Activated naive CD4-positive, alpha-beta T cell treated with anti-CD3 and anti-CD28 coated beads for 36 hours (primary cell): ENCODE results near the gene GRAMD4. TPM values are rescaled to one million over a fixed set of nuclear protein-coding genes. Genes with fewer than 3 reads are reported as not detected.

Experiments used
- CTCF ChIA-PET: fragments of 350-600 bp; sonication (Branson Sonifier 250); formaldehyde crosslinking; loops from one replicate; lab custom pipeline; 2021; ENCODE audit warnings: antibody characterized with exemption; lab: Charles Lee
- DNase-seq: peaks from one replicate; pipeline ENCODE4 v3.0.0-alpha.2; 2020
- H3K27ac Mint-ChIP-seq: one replicate; pipeline ENCODE4 v1.8.0; 2021; ENCODE audit warnings: mild to moderate bottlenecking, mixed read lengths
- H3K27me3 Mint-ChIP-seq: one replicate; pipeline ENCODE4 v1.8.0; 2021; ENCODE audit warnings: low read depth, mixed read lengths
- H3K36me3 Mint-ChIP-seq: one replicate; pipeline ENCODE4 v1.8.0; 2021; ENCODE audit warnings: low read depth, mixed read lengths
- H3K4me1 Mint-ChIP-seq: one replicate; pipeline ENCODE4 v1.8.0; 2021; ENCODE audit warnings: low read depth, mixed read lengths
- H3K4me3 Mint-ChIP-seq: one replicate; pipeline ENCODE4 v1.8.0; 2021; ENCODE audit warnings: mild to moderate bottlenecking, moderate library complexity, mixed read lengths
- H3K9me3 Mint-ChIP-seq: one replicate; pipeline ENCODE4 v1.8.0; 2021; ENCODE audit warnings: mixed read lengths
- intact Hi-C: fragments of 100-400 bp; cut with micrococcal nuclease; formaldehyde crosslinking; loops from one replicate; pipeline ENCODE4 v1.15.1; 2023
- total RNA-seq, 2 experiments: library from RNA; stranded (reverse); gene quantifications; one replicate each; pipeline ENCODE4 v1.2.3, GENCODE V29; 2021

Gene GRAMD4
- total RNA-seq, 2 experiments from 2014 or later = 34.3 to 35.4 TPM

GRCh38 chr22:46660604-46661201 is 40.5 kb downstream of the GRAMD4 start:
- Mint-ChIP-seq H3K4me1 (peaks cover 22% of the 10 kb centered on the region), H3K27me3 (no peaks in the 10 kb centered on the region), H3K4me3 (no peak overlapping the region), H3K27ac (peak overlapping the region; percentile 81), H3K36me3 (no peaks in the 10 kb centered on the region), H3K9me3 (no peaks in the 10 kb centered on the region)
- DNase-seq = no peak
- CTCF ChIA-PET = interaction anchor here (0.8 kb wide), 1 partner anchor 98 kb away, joined by 3 read pairs; no protein-coding TSS in a partner anchor
- intact Hi-C loops = loop anchor here (1.0 to 2.0 kb wide), 2 partner anchors 14 to 46 kb away; no protein-coding TSS in a partner anchor

GRCh38 chr22:46661221-46661851 is 41.1 kb downstream of the GRAMD4 start:
- Mint-ChIP-seq H3K9me3 (no peaks in the 10 kb centered on the region), H3K36me3 (no peaks in the 10 kb centered on the region), H3K4me1 (peaks cover 22% of the 10 kb centered on the region), H3K27me3 (no peaks in the 10 kb centered on the region), H3K27ac (peak overlapping the region; percentile 81), H3K4me3 (no peak overlapping the region)
- CTCF ChIA-PET = no interaction called here
- intact Hi-C loops = loop anchor here (1.0 to 2.0 kb wide), 2 partner anchors 13 to 47 kb away; no protein-coding TSS in a partner anchor
- DNase-seq = peak; percentile 77

GRCh38 chr22:46662226-46662625 is 42.0 kb downstream of the GRAMD4 start:
- Mint-ChIP-seq H3K9me3 (no peaks in the 10 kb centered on the region), H3K27me3 (no peaks in the 10 kb centered on the region), H3K36me3 (no peaks in the 10 kb centered on the region), H3K4me3 (no peak overlapping the region), H3K4me1 (peaks cover 22% of the 10 kb centered on the region), H3K27ac (peak overlapping the region; percentile 81)
- CTCF ChIA-PET = no interaction called here
- no peak for DNase-seq
- intact Hi-C loops = no loop called here

GRCh38 chr22:46663001-46663400 is 42.8 kb downstream of the GRAMD4 start:
- H3K4me3 Mint-ChIP-seq = no peak overlapping the region
- CTCF ChIA-PET = interaction anchor here (0.6 kb wide), 1 partner anchor 58 kb away, joined by 4 read pairs; no protein-coding TSS in a partner anchor
- no peaks in the 10 kb centered on the region for H3K9me3 Mint-ChIP-seq
- H3K27ac Mint-ChIP-seq = no peak overlapping the region
- no peaks in the 10 kb centered on the region for H3K36me3 Mint-ChIP-seq
- intact Hi-C loops = no loop called here
- H3K4me1 Mint-ChIP-seq = peaks cover 22% of the 10 kb centered on the region
- no peaks in the 10 kb centered on the region for H3K27me3 Mint-ChIP-seq
- DNase-seq = no peak

- no peak for DNase-seq
- no peak overlapping the region for H3K27ac Mint-ChIP-seq
- no peaks in the 10 kb centered on the region for H3K36me3 Mint-ChIP-seq
- CTCF ChIA-PET = no interaction called here
- no peak overlapping the region for H3K4me3 Mint-ChIP-seq
- no peaks in the 10 kb centered on the region for H3K9me3 Mint-ChIP-seq
- peaks cover 22% of the 10 kb centered on the region for H3K4me1 Mint-ChIP-seq
- intact Hi-C loops = no loop called here
- H3K27me3 Mint-ChIP-seq = no peaks in the 10 kb centered on the region
These were observed 43.4 kb downstream of the GRAMD4 start for GRCh38 chr22:46663436-46664100.

GRCh38 chr22:46664301-46664855 is 44.2 kb downstream of the GRAMD4 start:
- no peaks in the 10 kb centered on the region for H3K9me3 Mint-ChIP-seq
- no peaks in the 10 kb centered on the region for H3K27me3 Mint-ChIP-seq
- intact Hi-C loops = no loop called here
- no peak overlapping the region for H3K27ac Mint-ChIP-seq
- no peak overlapping the region for H3K4me3 Mint-ChIP-seq
- no peak for DNase-seq
- no peaks in the 10 kb centered on the region for H3K36me3 Mint-ChIP-seq
- CTCF ChIA-PET = no interaction called here
- peaks cover 22% of the 10 kb centered on the region for H3K4me1 Mint-ChIP-seq

- intact Hi-C loops = no loop called here
- H3K9me3 Mint-ChIP-seq = no peaks in the 10 kb centered on the region
- CTCF ChIA-PET = no interaction called here
- peaks cover 18% of the 10 kb centered on the region for H3K4me1 Mint-ChIP-seq
- H3K27ac Mint-ChIP-seq = no peak overlapping the region
- no peaks in the 10 kb centered on the region for H3K36me3 Mint-ChIP-seq
- DNase-seq = no peak
- no peaks in the 10 kb centered on the region for H3K27me3 Mint-ChIP-seq
- H3K4me3 Mint-ChIP-seq = no peak overlapping the region
These were observed 45.0 kb downstream of the GRAMD4 start for GRCh38 chr22:46665151-46665695.

GRCh38 chr22:46665751-46666280 is 45.6 kb downstream of the GRAMD4 start:
- intact Hi-C loops = no loop called here
- Mint-ChIP-seq H3K27ac (no peak overlapping the region), H3K9me3 (no peaks in the 10 kb centered on the region), H3K4me3 (no peak overlapping the region), H3K4me1 (peaks cover 12% of the 10 kb centered on the region), H3K36me3 (no peaks in the 10 kb centered on the region), H3K27me3 (no peaks in the 10 kb centered on the region)
- CTCF ChIA-PET = no interaction called here
- no peak for DNase-seq

GRCh38 chr22:46666577-46667244 is 46.5 kb downstream of the GRAMD4 start:
- Mint-ChIP-seq H3K27me3 (no peaks in the 10 kb centered on the region), H3K4me1 (peaks cover 3% of the 10 kb centered on the region), H3K9me3 (no peaks in the 10 kb centered on the region), H3K36me3 (no peaks in the 10 kb centered on the region), H3K4me3 (no peak overlapping the region), H3K27ac (no peak overlapping the region)
- DNase-seq = no peak
- CTCF ChIA-PET = no interaction called here
- intact Hi-C loops = no loop called here

GRCh38 chr22:46667245-46667623 is 47.0 kb downstream of the GRAMD4 start:
- H3K27ac Mint-ChIP-seq = no peak overlapping the region
- H3K4me3 Mint-ChIP-seq = no peak overlapping the region
- DNase-seq = no peak
- H3K36me3 Mint-ChIP-seq = no peaks in the 10 kb centered on the region
- intact Hi-C loops = no loop called here
- H3K27me3 Mint-ChIP-seq = no peaks in the 10 kb centered on the region
- H3K4me1 Mint-ChIP-seq = peaks cover 3% of the 10 kb centered on the region
- no peaks in the 10 kb centered on the region for H3K9me3 Mint-ChIP-seq
- CTCF ChIA-PET = no interaction called here

GRCh38 chr22:46668116-46668515 is 47.9 kb downstream of the GRAMD4 start:
- H3K4me3 Mint-ChIP-seq = no peak overlapping the region
- CTCF ChIA-PET = no interaction called here
- intact Hi-C loops = no loop called here
- H3K4me1 Mint-ChIP-seq = peaks cover 12% of the 10 kb centered on the region
- no peaks in the 10 kb centered on the region for H3K27me3 Mint-ChIP-seq
- no peaks in the 10 kb centered on the region for H3K36me3 Mint-ChIP-seq
- H3K27ac Mint-ChIP-seq = no peak overlapping the region
- no peaks in the 10 kb centered on the region for H3K9me3 Mint-ChIP-seq
- DNase-seq = no peak

GRCh38 chr22:46669201-46669600 is 49.0 kb downstream of the GRAMD4 start:
- CTCF ChIA-PET = no interaction called here
- no peak overlapping the region for H3K27ac Mint-ChIP-seq
- peaks cover 3% of the 10 kb centered on the region for H3K36me3 Mint-ChIP-seq
- H3K9me3 Mint-ChIP-seq = no peaks in the 10 kb centered on the region
- H3K4me1 Mint-ChIP-seq = peaks cover 23% of the 10 kb centered on the region
- H3K4me3 Mint-ChIP-seq = no peak overlapping the region
- H3K27me3 Mint-ChIP-seq = no peaks in the 10 kb centered on the region
- intact Hi-C loops = no loop called here
- DNase-seq = no peak
